ENCODE data around the gene ST3GAL6. TPM values are rescaled to one million over a fixed set of nuclear protein-coding genes. Genes with fewer than 3 reads are reported as not detected.

ST3GAL6 gene
- polyA plus RNA-seq, 5 donors = 12.2 to 20.8 (median 17.2) TPM

DNA sequence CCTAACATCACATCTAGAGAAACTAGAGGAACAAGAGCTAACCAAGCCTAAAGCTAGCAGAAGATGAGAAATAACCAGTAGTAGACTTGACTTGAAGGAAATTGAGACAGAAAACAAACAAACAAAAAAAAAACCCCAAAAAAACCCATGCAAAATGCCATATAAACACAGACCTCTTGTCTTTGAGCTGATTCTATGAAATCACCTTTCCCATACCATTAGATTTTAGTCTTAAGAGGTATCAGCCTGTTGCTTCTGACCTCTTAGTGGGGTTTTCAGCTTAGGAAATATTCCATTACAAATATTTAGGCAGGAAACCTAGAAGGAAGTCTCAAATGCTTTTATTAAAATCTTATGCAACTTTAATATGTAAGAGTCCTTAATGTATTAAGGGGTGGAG lies 23.9 kb upstream of the ST3GAL6 start:
- DNase-seq = no peak

- DNase-seq = no peak
These were observed 22.8 kb upstream of the ST3GAL6 start for GRCh38 chr3:98740324-98740723.

GRCh38 chr3:98741121-98741716 lies 21.9 kb upstream of the ST3GAL6 start:
- DNase-seq = no peak

GRCh38 chr3:98743071-98743470 lies 20.1 kb upstream of the ST3GAL6 start:
- no peak for DNase-seq

DNA sequence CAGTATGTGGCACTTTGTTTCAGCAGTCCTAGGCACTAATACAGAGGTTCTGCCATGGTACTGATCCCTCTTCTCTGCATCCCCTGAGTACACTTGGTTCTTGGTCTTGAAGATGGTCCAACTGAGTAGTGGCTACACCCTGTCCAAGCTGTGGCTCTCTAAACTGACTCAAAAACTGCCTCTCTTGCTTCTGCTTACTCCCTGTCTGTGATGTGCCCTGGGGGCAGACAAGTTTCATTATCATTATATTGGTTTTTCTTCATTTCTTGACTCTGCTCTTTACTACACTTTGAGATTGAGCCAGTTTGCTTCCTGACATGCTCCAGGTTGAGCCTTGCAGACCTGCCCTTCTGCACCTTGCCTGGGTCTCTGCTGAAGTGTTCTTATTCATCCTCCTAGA lies 18.9 kb upstream of the ST3GAL6 start:
- no peak for DNase-seq

DNA sequence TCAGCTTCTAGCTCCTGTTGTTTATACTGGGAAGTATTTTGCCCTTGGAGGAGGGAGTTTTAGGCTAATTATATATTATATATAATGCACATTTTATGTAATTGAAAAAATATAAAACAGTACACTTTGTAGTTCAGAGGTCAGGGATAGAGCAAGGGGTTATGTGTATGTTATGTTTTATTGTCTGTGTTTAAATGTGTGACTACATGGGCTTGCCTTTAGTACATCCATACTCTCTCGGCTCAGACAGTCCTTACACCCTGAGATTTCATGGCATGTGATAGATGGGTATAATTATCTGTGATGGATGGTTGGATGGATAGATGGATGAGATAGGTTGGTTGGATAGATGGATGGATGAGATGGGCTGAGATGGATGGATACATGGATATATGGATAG lies 17.4 kb upstream of the ST3GAL6 start:
- DNase-seq = no peak

- DNase-seq = no peak
These were observed 17.0 kb upstream of the ST3GAL6 start for GRCh38 chr3:98746122-98746521.

DNA sequence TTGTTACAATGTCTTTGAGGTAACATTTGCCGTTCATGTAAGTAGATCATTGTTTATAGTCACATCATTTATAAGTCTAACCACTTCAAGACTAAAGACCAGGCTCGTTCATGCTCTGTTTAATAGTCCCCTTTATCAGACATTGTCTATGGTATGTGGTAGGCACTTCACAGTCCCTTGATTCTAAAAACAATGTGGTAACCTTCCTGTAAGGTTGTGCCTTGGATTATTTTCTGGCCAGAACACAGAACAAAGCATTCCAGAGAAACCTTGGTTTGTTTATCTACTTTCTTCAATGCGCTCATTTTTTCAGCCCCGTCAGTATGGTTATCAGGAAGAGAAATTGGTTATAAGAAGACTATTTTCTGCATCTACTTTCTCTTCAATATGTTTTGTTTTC lies 16.3 kb upstream of the ST3GAL6 start:
- no peak for DNase-seq

DNA sequence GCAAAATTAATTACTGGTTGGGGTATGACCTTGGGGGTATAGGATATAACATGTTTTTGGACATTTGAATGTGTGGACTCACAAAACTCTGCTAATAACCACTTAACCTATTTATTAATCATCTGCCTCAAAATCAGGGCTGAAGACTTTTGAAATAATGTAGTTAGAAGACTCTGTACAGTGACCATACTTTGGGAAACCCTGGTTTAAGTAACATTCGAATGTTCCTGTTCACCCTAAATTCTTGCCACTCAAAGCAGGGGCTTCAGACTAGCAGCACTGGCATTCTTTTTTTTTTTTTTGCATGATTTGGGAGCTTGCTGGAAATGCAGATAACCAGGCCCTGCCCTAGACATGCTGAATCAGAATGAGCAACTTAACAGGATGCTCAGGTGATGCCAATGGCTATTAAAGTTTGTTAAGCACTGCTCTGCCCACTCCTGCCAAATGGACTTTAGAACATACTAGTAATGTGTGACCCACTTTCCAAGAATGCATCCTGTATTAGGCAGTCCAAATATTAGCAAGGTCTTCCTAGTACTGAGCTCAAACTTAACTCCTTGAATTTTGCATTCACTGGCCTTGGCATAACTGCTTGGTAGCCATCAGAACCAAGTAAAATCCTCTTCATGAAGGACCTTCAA lies 12.7 kb upstream of the ST3GAL6 start:
- DNase-seq = no peak

GRCh38 chr3:98754483-98754882 lies 8.7 kb upstream of the ST3GAL6 start:
- DNase-seq = no peak

DNA sequence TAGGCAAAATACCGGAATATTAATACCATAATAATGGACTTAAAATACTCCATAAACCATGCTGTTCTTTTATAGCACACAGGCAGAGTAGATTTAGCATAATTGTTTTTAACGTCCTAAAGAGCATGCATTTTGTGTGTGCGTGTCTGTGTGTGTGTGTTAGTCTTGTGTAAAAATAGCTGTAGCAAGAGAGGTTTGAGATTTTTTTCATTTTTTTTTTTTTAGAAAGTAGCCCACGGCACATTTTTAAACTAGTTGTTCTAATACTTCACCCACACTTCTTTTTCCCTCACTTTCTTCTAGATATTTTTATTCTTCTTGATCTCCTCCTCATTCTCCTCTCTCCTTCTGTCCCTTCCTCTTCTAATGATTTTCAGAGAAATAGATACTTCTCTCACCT lies 7.5 kb upstream of the ST3GAL6 start:
- no peak for DNase-seq

DNA sequence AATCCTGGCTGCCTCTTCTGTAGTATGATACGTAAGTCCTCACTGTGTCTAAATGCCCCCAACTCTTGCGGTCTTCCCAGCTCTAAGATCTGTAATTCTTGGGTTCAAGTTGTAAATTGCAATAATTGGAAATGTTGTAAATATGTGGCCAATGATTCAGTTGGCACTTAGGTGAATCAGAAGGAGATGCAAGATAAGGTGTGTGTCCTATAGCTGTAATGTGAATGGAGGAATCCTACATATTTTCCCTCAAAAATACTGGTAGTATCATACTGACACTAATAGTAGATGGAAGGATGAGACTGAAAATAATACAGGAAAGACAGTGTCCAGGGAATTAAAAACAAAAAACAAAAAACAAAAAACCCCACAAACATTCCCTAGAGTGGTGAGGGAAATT lies 3.5 kb upstream of the ST3GAL6 start:
- DNase-seq = no peak

- DNase-seq = no peak
These were observed 1.4 kb upstream of the ST3GAL6 start for GRCh38 chr3:98761643-98762229.

GRCh38 chr3:98763819-98764418 lies 779 bp downstream of the ST3GAL6 start:
- no peak for DNase-seq

GRCh38 chr3:98764472-98764884 lies 1.3 kb downstream of the ST3GAL6 start:
- DNase-seq = no peak

DNA sequence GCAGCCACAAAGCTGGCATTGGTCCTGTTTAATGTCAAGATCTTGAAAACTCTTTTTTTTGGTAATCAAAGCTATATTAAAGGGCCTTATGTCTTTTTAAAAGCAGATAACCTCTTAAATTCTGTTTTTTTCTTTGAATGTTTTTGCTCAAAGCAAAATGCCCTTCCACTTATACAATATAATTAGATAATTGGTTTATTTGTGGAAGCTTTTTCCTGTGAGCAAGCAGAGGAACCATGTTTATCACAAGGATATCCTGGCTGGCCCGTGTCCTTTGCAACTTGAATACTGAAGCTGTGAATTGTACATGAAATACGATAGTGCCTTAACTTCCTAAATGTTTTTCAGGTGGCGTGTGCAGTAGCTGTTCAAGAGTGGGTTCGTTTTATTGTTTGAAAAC lies 2.6 kb downstream of the ST3GAL6 start:
- no peak for DNase-seq

- no peak for DNase-seq
These were observed 3.8 kb downstream of the ST3GAL6 start for GRCh38 chr3:98766924-98767323.

- no peak for DNase-seq
These were observed 5.8 kb downstream of the ST3GAL6 start for GRCh38 chr3:98768961-98769360.

GRCh38 chr3:98769448-98769847 lies 6.3 kb downstream of the ST3GAL6 start:
- DNase-seq = no peak

DNA sequence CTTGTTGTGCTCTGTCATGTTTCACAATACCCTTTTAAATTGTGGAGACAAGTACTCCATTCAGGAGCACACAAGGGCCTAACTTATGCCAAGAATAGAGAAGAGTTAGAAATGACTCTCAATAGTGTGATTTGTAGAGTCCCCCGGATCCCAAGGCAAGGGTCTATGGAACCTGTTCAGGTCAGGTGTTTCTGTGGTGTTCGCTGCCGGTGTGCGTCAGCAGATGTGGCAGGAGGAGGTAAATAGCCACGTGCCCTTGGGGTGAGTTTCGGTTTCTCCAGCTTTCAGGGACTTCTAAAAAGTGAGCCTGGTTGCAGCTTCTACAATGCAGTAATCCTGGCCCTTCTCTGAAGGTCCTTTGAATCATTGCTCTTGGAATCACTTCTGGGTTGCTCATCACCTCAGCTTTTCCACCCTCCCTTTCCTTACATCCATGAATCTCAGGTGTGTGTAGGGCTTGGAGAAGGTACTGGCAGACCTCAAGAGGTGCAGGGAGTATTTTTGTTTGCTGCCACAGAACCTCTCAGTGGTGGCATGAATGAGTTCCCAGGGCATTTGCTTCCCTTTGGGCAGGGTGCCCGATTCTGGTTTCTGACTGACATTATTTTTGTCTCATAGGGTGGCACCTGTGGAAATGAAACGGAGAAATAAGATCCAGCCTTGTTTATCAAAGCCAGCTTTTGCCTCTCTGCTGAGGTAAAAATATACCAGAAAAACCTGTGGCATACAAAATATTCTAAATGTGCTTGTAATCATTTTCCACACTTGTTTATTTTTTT lies 7.3 kb downstream of the ST3GAL6 start:
- no peak for DNase-seq

DNA sequence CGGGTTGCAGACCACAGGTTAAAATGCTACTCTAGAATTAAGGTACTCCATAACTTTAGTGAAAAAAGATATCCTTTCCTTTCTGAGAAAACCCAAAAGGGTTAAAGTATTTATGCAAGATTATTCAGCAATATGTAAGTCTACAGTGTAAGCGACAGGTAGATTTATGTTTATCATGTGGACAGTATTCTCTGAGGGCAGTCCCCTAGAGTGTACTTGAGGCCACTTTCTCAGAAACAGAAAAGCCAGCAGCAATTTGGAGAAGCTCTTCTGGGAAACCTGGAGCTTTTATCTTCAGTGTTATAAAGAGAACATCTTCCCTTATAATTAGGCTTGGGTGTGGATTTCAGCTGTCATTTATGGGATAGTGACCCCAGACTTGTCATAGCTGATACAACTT lies 8.9 kb downstream of the ST3GAL6 start:
- DNase-seq = no peak

DNA sequence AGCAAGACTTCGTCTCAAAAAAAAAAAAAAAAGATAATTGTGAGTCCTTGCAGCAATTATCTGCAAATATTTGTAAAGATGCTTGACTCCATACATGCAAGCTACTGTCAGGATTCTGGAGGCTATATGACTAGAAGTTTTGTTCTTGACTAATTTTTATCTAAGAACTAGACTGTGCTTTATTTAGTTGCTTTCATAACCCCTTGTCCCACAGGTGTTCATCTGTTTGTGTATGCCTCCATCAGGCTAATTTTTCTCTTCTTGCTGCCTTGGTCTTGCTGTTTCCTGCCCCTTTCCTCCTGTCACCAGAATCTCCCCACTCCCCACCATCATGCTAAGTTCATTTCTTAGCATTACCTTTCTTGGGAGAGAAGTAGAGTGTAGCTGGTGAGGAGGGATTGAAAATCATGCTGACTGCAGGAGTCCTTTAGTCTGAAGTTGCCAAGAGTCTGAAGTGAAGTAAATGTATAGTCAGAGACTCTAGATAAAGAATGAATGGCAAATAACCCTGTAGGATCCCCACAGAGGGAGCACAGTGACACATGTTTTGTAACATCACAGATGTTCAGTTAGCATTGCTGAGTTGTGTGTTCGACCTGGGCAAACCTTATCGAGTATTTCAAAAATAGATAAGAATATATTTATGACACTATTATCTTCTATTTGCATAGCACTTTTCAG lies 12.5 kb downstream of the ST3GAL6 start:
- no peak for DNase-seq
